GM18519 (cell line): ENCODE results near the gene KDM5B.
"Not testable (repeated sequence)": the region's sequence is repeated elsewhere in the genome, so short reads cannot be mapped to it uniquely, and the experiment has no call there.

Experiments used
- ATAC-seq: cut with Tn5 transposase; IDR thresholded peaks from one replicate; pipeline ENCODE4 v1.9.1; 2021; ENCODE audit warnings: mild to moderate bottlenecking, moderate library complexity; ENCODE audit not compliant: unreplicated experiment, low FRiP score

Gene KDM5B

GRCh38 chr1:202815120-202815519 lies 6.9 kb upstream of the KDM5B start:
- ATAC-seq: no peak

GRCh38 chr1:202812176-202813026 lies 4.2 kb upstream of the KDM5B start:
- ATAC-seq: no peak

DNA sequence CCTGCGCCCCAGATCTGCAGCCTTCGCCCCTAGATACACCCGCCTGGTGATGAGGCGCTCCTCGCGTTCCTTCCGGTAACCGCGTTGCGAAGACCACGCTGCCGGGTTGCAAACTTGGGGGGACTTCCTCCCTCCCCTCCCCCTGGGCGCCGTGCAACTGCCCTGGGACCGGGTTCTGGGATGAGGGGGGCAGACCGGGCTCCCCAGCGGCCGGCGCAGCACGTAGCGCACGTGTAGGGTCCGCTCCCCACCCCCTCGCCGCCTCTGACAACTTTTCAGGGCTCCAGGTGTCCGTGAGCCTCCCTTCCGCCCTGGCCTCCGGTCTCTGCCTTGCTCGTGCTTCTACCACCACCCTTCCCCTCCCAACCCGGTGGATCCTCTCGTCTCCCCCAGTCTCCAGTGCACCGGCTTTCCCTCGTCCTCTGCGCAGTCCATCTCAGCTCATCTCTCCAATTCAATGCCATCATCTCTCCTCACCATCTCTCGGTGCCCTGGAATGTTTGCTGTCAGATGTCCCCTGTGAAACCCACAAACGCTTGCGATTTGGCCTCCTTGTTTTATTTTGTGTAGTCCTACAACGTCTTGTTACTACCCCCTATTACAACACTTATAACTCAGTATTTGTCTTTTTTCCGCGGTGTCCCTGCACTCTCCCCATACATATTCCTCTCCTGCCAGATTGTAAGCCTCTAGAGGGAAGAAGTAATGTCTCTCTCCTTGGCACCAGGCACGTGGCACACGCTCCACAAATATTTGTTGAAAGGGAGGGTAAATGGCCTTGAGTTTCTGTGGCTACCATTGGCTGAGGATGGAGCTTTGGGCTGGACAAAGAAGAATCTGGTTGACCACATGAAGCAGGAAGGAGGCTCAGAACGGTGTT lies 3.3 kb upstream of the KDM5B start:
- ATAC-seq: no peak

- ATAC-seq: no peak
Measured at GRCh38 chr1:202810615-202811295, 2.5 kb upstream of the KDM5B start, which contains the start of gene PCAT6. Gene PCAT6, plus strand, starts transcription at chr1:202810954.

DNA sequence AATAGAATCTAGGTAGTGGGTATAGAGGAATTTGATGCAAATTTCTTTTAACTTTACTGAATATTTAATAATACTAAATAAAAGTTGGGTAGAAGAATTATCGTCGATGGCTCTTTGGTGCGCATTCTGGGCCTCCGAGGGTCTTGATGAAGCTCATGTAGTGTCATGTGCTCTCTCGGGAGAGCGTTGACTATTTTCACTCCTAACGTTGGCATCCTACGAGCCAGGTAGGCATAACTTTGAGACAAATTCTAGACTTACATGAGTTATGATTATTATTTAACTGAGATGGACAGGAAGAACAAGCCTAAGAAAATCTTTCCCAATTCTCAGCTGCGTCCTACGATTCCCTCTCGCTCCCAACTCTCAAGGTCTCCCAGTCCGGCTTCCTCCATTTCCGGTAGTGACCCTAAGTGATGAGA lies 2.0 kb upstream of the KDM5B start:
- no peak for ATAC-seq

GRCh38 chr1:202809597-202810159 lies 1.5 kb upstream of the KDM5B start:
- ATAC-seq: no peak

DNA sequence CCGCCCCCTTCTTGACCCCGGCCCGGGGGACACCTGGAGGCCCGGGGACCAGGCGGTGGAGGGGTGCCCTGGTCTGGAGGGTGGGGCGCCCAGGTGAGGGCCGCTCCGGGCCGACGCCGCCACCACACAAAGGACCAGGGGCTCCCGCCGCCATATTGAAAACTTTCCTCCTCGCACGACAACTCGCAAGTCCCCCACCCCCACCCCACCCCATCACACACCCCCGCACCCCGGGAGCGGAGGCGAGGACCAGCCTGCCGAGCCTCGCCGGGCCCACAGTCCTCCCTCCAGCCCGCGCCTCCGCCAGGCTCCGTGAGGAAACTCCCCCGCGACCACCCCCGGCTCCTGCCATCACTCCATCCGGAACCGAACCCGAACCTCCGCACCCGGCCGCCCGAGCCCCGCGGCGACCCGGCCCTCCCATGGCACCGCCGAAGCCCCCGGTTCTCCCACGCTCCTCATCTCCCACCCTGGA lies 733 bp downstream of the KDM5B start:
- ATAC-seq: no peak

DNA sequence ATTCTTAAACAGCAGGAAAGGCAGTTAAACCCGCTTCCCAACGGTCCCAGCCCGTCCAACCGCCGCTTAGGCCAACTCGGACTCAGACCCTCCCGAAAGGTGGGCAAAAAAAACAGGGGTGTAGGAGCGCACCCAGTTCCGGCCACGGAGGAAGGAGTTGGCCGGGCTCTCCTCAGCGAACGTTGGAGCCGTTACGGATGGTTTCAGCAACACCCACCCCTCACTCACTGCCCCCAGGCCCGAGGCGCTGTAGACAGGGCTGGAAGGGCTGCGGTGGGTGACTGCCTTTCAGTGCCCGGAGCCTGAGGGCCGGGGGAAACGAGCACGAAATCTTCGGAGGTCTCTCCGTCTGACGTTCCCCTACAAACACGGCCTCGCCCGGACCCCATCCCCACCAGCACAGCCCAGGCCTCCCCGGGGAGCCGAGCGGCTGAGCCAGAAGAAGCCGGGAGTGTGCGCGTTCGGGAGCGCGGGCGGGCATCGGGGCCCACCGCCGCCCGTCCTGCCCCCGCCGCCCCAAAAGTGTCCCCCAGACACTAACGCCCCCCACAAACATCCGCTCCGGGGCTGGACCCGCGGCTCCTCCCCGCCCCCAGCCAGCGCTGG lies 1.3 kb downstream of the KDM5B start:
- ATAC-seq: no peak

DNA sequence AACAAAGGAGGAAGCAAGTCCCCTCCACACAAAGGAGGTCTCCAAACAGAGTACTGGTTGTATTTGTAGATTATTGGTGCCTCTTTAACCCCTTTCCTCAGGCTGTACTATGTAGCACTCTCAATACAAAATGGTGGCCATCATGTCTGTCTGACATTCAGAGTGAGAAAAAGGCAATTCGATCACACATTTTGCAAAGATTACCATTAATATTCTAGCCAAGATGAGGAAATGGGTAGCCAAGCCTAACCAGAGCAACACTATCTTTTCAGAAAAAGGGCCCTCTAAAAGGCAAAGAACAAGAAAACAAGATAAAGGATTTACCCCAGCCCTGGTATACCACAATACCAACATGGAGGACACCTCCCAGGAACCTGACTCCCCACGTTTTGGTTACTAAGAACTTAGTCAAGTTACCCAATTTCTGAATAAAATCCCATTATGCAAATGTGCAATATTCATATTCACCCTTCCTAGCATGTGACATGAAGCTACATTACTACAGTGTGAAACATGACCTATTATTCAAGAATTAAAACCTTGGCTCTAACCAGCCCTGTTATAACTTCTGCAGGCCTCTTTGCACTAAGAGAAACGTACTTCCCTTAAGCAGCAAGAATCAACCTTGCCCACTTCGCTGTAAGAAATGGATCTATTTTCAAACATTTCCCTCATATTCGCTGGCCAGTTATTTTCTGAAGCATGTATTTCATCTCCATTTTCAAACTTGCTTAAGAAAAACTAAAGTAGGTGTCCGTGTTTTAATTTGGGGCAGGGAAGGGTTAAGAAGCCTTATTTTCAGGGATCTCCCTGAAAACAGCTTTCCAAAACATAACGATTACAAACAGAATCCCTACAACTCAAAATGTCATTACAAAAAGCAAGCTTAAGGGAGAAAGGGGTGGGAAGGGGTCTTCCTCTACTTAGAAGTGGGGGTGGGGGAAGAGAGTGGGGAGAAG lies 2.1 kb downstream of the KDM5B start:
- no peak for ATAC-seq

GRCh38 chr1:202804126-202804525 lies 4.1 kb downstream of the KDM5B start:
- no peak for ATAC-seq

GRCh38 chr1:202802998-202803932 lies 5.0 kb downstream of the KDM5B start:
- ATAC-seq: no peak

DNA sequence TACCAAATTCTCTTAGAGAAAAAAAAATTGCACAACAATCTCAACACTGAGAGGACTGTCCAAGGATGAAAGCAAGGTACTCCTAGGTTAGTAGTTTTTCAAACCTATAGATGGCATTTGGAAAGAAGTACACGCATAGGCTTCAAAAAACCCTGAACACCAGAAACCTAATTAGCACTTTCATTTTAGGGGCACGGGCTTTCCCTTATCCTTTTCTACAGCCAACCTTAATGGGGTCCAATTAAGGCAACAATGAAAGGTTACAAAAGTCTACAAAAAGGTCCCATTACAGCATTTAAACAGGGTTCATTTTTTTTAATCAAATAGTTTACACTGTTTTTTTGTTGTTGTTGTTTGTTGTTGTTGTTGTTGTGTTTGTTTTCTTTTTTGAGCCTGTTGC lies 6.2 kb downstream of the KDM5B start:
- ATAC-seq: no peak

- ATAC-seq: no peak
Measured at GRCh38 chr1:202801175-202801574, 7.0 kb downstream of the KDM5B start.

GRCh38 chr1:202800742-202801141 lies 7.5 kb downstream of the KDM5B start:
- no peak for ATAC-seq

DNA sequence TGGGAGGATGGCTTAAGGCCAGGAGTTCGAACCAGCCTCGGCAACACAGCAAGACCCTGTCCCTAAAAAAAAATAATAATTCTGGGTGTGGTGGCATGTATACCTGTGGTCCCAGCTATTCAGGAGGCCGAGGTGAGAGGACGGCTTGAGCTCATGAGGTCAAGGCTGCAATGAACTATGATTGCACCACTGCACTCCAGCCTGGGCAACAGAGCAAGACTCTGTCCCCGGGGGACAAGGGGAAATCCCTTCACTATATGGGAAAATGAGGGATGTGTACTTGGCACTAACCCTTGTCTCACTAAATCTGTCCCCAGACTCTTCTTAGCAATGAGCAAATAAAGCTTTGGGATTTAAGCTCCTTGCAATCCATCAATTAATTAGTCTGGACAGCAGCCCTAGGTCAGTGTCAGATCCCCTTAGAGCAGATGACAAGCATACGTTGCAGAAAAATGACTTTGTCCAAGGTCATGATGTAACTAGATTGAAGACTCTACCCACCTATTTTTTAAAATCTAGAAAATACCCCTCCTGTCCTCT lies 9.4 kb downstream of the KDM5B start:
- ATAC-seq: no peak

DNA sequence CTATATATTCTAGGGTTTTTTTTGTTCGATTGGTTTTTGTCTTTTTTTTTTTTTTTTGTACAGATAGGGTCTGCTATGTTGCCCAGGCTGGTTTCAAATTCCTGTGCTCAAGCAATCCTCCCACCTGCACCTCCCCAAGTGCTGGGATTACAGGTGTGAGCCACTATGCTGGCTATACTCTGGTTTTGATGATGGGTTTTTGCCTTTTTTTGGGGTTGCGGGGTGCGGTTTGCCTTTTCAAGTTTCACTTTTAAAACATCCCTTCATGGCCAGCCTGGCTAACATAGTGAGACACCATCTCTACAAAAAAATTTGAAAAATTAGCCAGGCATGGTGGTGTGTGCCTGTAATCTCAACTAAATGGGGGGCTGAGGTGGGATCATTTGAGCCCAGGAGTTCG lies 10.0 kb downstream of the KDM5B start:
- no peak for ATAC-seq

DNA sequence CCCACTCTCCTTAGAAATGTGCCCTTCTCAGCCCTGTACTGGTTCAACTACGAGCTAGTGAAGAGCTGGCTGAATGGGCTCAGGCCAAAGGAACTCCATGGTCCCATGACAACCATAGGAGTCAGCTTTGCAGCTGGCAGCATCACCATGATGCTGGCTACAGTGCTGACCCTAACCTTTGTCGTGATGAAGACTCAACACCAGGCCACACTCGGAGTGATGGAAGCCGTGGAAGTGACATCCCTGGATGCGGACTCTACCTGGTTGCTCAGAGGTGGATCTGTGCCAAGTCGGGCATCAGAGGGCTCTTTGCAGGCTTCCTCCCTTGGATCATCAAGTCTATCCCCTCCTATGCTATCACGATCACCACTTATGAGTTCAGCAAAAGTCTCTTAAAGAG lies 11.6 kb downstream of the KDM5B start:
- ATAC-seq: no peak

GRCh38 chr1:202794931-202795330 lies 13.3 kb downstream of the KDM5B start:
- not testable (repeated sequence) for ATAC-seq
